HG03060 (cell line): ENCODE measurements around the gene KIF13A.
"Not testable (repeated sequence)": the region's sequence is repeated elsewhere in the genome, so short reads cannot be mapped to it uniquely, and the experiment has no call there.

Source experiments
- ATAC-seq: cut with Tn5 transposase; IDR thresholded peaks from one replicate; pipeline ENCODE4 v1.9.1; 2021; ENCODE audit warnings: low read depth, moderate number of reproducible peaks; ENCODE audit not compliant: unreplicated experiment

Gene KIF13A

DNA sequence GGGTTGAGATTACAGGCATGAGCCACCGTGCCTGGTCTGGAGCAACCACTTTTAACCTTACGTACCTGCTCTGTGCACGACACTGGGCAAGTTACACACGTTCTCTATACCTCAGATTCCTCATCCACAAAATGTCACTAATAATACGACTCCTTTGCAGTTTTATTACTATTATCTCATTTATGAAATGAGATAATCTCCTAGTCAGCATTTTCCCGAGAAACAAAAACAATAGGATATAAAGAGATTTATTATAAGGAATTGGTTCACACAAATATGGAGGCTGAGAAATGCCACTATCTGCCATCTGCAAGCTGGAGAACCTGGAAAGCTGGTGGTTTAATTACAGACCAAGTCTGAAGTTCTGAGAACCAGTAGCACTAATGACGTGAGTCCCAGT is 12.0 kb upstream of the KIF13A start:
- ATAC-seq: no peak

DNA sequence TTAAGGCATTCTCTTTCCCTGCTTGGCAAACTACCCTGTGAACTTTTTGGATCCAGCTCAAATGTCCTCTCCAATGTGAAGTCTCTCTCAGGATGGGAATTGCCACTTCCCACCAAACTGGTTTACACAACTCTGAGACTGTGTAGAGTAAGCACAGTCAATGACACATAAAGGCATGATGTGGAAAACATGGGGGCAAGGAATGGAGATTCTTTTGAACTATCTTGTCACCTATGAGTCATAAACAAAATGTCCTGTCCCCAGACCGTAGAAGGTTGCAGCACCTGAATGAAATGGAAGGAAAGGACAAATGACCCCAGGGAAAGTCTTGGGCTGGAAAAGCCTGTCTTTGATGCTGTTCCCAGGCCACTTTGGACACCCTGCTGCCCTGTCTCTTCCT is 11.0 kb upstream of the KIF13A start:
- ATAC-seq: no peak

DNA sequence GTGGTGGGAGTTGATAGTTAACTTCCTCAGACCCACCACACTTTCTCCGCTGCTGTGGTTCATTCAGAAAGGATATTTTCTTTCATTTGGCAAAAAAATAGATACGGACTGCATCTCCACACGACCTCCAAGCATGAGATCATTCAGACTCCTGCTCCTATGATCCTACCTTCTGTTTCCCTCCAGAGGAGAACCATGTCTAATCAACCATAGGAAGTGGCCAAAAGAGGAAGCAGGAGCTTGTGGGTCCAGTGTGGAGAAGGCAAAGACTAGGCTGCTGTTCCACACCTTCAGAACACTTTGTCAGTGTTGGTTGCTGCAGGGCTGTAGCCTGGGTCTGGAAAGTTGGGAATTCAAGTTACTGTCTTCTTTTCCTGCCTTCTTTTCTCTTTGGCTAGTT is 10.6 kb upstream of the KIF13A start:
- ATAC-seq: no peak

DNA sequence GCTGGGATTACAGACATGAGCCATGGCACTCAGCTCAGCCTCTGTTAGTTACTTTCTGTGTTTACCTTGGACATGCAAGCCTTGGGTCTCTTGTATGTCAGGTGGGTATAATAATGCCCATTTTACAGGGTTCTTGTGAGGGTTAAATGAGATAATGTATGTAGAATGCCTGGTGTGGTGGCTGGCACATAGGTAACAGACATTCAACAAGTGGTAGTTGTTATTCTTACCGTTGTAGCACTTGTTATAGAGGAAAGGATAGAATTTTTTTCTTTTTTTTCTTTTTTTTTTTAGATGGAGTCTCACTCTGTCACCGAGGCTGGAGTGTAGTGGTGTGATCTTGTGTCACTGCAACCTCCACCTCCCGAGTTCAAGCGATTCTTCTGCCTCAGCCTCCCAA is 8.0 kb upstream of the KIF13A start:
- ATAC-seq: no peak

DNA sequence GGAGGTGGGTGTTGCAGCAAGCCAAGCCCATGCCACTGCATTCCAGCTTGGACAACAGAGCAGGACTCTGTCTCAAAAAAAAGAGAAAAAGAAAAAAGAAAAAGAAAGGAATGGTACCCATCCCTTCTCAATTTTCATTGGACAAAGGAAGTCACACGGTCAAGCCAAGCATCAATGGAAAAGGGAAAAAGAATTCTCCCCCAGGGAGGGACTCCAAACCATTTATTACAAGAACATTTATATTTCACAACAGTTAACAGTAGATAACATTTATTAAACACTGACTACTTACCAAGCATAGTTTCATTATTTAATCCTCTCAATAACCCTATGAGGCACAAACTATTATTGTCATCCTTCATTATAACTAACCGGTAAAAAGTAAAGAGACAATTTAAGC is 6.6 kb upstream of the KIF13A start:
- no peak for ATAC-seq

DNA sequence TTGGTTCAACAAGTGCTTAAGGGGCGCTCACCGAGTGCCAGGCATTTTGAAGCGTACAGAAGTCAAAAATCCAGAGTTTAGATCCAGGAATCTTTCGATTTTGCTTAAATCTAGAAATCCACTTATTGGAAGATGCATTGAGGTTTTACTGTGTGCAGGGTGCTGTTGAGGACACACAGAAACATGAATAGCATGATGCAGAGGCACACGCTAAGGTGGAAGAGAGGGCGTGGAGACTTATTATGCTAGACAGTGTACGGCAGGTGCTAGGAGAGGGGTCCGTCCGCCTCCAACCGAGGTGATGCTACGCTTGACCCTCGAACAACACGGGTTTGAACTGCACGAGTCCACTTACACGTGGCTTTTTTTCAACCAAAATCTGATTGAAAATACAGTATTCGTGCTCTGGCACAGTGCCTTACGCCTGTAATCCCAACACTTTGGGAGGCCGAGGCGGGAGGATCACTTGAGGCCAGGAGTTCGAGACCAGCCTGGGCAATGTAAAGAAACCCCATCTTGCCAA is 1.0 kb upstream of the KIF13A start:
- ATAC-seq: no peak

DNA sequence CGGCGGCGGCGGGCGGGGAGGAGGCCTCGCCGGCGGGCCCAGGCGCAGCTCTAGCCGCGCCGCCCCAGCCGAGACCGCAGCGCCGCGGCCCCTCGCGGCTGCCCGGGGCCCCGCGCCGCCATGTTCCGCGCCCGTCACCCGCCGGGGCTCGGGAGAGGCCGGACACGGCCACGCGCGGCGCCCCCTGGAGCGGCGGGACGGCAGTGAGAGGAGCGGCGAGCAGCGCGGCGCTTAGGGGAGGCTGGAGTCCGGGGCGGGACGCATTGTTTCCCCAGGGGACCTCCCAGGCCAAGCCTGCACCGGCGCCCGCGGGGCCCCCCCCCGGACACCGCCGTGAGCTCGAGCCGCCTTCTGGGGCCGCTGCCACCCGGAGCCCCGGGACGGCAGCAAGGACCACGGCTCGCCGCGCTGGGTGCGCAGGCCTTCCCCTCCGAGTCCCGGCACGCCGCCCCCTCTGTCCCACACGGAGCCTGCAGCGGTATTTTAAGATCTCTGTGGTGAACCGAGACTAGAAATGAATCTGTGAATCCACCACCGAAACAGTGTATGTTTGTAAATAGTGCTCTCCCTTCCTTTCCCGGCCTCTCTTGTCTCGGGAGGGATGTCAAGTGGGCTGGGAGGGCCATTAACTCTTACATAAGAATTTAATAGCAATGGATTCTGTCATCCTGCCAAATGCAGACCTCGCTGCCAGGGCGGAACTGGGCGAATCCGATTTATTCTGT is 424 bp upstream of the KIF13A start:
- ATAC-seq: peak; percentile 75

DNA sequence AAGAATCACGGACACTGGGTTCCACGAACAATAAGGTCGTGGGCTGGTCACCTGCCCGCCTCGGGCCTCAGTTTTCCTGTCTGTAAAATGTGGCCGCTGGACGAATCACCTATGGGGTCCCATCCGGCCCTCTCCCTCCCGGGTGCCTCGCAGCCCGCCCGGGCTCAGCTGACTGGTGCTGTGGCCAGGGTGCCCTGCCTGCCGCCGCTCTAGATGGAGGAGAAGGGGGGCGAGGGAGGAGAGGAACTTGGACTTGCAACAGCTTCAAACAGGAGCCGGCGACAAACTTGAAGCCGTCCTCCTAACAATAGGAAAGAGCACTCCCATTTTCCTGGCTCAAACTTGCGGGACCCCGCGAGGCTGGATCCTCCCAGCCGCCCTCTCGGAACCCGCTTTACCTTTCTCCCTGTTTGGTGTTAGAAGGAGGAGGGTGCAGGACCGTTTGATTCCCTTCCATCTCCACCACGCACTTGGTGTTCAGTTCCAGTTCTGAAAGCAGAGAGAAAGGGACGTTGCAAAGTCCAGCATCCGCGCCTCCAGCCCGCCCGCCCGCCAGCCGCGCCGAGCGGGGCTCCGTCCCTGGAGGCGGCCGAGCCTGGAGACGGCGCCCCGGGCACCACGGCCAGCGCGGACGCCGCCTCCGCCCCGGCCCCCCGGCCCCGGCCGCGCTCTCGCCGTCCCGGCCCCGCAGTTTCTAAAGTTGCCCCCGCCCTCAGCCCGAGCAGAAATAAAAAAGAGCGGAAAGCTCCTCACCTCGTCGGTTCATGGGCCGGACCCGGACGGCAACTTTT is 584 bp downstream of the KIF13A start:
- ATAC-seq: no peak

DNA sequence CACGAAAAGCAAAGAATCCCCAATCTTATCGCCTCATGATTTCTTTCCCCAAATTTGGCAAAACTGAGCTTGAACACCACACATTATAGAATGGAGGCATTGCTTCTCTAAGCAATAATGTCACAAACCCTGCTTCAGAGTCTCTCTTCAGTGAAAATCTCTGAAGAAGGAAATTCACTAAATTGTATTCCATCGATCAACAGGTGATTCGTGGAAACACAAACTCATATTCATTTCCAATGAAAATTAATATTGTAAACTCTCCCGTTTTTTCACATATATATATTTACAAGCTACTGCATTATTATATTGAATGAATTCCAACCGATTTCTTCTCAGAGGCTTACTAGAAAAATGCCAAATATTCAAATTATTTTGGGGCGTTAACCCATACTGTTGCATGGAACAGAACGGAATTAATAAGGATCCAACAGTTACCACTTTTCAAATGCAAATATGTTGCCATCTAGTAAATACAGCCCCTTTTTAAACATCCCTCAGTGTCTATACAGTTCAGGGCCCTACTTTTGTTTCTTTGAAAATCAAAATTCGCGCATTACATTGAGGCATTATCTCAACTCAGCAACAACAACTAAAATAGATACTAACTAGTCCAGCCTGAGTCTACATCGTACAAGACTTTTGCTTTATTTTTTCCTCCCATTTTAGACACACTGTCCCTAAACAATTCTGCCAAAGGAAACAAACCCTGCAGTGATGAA is 1.3 kb downstream of the KIF13A start:
- no peak for ATAC-seq

DNA sequence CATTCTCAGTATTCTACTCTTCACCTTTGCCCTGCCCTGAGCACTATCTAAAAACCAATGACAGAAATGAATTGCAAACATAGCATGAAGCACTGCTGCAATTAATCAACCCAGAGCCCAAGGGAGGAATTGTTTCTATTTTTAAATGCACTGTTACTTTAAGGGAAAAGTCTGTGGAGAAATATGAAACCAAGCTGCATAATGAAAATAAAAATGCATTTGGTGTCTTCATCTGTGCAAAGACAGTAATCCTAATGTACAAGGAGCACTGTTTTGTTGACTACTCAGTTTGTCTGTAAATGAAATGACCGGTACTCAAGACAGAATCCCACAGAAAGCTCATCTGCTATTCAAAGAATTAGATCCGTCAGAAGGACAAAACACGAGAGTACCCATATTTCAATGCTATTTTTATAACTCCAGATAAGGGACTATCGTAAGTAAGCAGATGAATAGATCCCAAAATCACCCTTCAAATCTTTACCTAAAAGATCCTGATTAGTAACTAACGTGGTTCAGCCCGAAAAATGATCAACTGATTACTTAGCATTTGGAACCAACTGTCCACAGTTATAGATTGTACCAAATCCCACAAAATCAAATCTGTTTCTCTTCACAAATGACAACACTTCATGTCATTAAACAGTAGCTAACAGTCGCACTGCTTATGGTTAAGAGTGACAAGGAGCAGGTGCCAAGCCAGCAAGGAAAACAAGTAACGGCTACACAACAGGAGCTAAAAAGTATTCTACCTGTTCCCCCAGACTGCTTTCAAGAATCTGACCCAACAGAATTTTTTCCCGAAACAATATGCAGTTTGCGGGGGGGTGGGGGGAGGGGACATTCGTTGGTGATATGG is 2.4 kb downstream of the KIF13A start:
- no peak for ATAC-seq

DNA sequence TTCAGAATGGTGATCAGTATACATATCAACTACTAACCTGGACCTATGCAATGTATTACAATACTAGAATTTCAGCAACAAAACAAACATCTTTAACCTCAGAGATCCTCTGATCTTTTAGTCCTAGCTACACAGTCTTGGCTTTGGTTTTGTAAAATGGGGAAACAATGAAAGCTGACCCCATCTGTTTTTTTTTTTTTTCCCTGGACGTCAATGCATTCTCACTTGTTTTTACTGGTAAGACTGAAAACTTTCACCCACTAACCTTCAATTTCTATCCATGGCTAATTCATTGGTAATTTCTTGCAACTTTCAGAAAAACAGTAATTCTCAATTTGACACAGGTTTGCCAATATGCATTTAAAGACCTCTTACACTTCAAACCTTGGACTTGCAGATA is 3.0 kb downstream of the KIF13A start:
- no peak for ATAC-seq

DNA sequence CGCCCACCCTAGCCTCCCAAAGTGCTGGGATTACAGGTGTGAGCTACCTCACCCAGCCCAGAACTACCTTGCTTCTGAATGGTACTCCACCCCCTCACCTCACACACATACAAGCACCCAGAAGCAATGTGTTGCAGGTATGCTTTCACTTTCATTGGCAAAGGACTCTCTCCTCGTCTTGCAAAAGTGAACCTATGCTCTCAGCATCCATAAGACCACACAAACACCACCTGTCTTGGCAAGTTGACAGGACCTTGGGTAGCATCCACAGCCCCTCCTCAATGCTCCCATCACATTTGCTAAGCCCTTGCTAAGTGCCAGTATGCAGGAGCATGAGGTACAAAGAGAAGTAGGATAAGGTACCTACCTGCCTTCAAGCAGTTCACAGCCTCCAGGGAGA is 3.7 kb downstream of the KIF13A start:
- ATAC-seq: no peak

DNA sequence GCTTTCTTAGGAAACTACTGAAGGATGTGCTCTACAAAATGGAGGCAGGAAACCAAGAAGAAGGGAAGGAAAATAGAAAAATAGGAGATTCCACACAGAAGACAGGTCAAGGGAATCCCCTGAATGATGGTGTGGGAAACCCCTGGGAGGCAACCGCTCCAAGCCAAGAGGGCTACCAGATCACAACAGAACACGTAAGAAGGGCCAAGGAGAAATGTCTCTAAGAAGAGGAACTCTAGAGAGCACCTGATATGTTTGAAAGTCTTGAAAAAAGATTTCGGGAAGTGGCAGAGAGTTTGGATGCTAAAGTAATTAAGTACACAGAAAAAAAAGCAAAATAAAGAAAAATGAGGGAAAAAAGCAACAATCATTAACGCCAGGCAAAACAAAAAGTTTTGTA is 7.1 kb downstream of the KIF13A start:
- no peak for ATAC-seq

DNA sequence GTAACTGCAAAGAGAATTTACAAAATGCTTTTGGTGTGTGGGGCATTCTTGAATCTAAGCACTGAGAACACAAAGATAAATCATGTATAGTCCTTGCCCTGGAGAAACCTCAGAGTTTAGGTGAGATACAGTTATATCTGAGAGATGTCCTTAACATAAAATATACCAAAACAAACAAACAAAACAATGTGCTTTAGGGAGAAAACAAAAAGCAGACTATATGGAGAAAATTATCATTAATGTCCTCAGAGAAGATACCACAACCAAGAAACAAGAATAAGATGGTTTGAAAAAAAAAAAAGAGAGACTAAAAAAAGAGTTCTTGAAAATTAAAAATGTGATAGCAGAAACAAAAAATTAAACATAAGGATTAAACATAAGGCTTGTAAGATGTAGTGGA is 8.0 kb downstream of the KIF13A start:
- no peak for ATAC-seq

DNA sequence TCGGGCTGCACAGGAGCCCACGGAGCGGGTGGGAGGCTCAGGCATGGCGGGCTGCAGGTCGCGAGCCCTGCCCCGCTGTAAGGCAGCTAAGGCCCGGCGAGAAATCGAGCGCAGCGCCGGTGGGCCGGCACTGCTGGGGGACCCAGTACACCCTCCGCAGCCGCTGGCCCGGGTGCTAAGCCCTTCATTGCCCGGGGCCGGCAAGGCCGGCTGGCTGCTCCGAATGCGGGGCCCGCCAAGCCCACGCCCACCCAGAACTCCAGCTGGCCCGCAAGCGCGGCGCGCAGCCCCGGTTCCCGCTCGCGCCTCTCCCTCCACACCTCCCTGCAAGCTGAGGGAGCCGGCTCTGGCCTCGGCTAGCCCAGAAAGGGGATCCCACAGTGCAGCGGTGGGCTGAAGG is 11.2 kb downstream of the KIF13A start:
- ATAC-seq: not testable (repeated sequence)

DNA sequence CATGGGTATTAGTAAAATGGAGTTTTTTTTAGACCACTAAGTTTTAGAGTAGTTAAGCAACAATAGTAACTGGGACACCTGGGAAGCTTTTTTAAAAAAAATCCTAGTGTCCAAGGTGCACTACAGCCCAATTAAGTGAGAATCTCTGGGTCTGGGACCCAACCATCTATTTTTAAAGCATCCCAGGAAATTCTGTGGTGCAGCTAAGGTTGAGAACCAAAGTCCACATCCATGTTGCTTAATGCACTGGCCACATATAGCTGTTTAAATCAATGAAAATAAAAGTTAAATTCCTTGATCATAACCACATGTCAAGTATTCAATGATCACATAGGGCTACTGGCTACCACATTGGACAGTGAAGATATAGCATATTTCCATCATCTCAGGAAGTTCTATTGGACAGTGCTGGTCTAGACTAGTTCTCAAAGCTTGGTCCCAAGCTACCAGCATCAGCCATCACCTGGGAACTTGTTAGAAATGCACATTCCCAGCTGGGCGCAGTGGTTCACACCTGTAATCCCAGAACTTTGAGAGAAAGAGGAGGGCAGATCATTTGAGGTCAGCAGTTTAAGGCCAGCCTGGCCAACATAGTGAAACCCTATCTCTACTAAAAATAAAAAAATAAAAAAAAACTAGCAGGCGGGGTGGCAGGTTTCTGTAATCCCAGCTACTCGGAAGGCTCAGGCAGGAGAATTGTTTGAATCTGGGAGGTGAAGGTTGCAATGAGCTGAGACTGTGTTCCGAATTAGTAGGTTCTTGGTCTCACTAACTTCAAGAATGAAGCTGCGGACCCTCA is 12.7 kb downstream of the KIF13A start:
- no peak for ATAC-seq

DNA sequence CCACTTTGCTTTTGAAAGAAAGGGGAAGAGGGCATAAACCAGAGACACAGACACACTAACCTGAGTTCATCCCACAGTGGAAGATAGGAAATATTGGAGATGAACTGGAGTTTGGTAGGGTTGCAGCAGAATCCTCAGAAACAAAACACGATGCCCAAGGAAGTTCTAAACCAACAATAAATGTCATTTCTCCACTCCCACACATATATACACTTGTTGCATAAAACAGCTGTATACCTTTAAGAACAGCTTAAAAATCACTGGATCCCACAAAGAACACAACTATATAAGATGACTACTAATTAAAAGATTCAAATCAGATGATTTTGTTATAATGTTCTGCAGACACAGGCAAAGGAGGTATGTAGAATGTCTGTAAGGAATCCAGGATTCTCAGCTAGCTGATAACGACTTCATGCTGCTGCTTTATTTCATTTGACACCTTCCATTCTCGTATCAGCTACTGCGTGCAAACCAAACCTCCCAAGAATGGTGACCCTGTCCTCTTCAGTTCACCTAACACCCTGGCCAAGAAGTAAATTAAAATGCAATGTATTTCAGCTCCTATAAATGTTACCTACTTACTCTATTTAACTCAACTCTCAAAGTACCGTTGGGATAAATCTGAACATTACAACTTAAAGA is 14.3 kb downstream of the KIF13A start:
- no peak for ATAC-seq

DNA sequence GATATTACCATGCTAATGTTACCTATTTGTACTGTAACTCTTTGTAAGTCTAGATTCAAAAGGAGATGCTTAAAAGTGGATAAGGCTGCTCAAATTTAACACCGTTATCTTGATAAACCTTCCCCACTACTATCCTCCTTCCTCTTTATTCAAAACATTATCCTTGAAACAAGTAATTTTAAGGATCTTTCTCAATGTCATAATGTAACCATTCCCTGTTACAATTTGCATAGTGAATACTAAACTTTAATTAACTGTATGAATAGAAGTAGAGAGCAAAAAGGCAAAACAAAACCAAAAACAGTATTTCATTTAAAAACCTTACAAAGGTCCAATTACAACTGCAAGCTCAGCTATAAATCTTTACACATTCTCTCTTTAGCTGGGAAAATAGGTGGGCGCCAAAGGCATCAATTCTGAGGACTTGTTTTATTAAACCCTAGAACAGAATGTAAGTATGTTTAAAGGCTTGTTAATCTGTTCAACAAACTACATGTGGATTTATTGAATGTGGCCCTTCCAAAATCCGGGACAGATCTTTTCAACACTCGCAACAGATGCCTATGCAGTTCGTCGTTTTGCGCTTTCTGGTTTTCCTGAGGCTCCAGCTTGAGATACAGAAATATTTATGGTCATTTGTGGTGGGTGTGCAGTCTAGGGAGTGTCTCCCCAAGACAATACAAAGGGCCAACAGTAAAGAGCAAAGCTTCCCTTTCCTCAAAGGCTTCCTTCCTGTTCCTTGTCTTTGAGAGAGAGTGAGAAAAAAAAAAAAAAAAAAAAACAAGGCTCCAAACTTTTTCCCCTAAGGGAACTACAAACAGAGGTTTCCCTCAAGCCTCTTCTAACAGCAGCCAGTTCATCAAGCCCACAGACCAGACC is 15.1 kb downstream of the KIF13A start:
- no peak for ATAC-seq
